K562 (cell line): ENCODE results near the gene ATP6V0A4. TPM values are rescaled to one million over a fixed set of nuclear protein-coding genes. Genes with fewer than 3 reads are reported as not detected.

Experiments used
- ATAC-seq: fragments of 200-7000 bp; cut with Tn5 transposase; 3 replicates; pipeline ENCODE4 v1.9.1; 2020; ENCODE audit warnings: moderate library complexity
- BruUV-seq: library from RNA; stranded (reverse); fragments of 400-500 nt; replicated peaks from 2 replicates; lab custom pipeline; 2021; lab: Mats Ljungman, UMichigan
- CTCF ChIA-PET: fragments of 300-600 bp; formaldehyde crosslinking; extraction: SDS; loops from one replicate; lab custom pipeline; 2021; ENCODE audit warnings: low intra/inter-chr PET ratio; lab: Yijun Ruan, JAX
- POLR2A ChIA-PET: fragments of 300-600, 350-650 bp; sonication (Branson Sonifier 250); formaldehyde crosslinking; extraction: SDS; loops from one replicate; lab custom pipeline; 2021; ENCODE audit warnings: antibody characterized with exemption, inconsistent platforms; lab: Yijun Ruan, JAX
- DNase-seq, 4 experiments: peaks; one replicate each; pipeline versions ENCODE4 v3.0.0 to v3.0.0-alpha.2; 2011 to 2018; ENCODE audit warnings: low spot score in 3 of 4, mixed read lengths in 3 of 4; ENCODE audit errors: extremely low read depth in 1 of 4
- FAIRE-seq: peaks from 2 replicates; lab custom pipeline; 2011; peaks lifted over from hg19 to GRCh38; lab: Jason Lieb, UNC
- H2AFZ ChIP-seq: 2 replicates; pipeline ENCODE4 v1.6.0; 2011; ENCODE audit warnings: low read depth, low read length, control low read depth, inconsistent platforms
- H3K27ac ChIP-seq: fragments of 200-600 bp; 3 replicates; pipeline ENCODE4 v1.8.0; 2011; ENCODE audit warnings: low read depth, mild to moderate bottlenecking, control low read depth, inconsistent platforms, low read length, moderate library complexity, mixed read lengths; ENCODE audit errors: extremely low read depth
- H3K27me3 ChIP-seq, 2 experiments: fragments of 300-600 bp in 1 of 2; 2 replicates in 1 of 2; 3 replicates in 1 of 2; pipeline versions ENCODE4 v1.6.0 to v1.8.0; 2011; ENCODE audit warnings: inconsistent platforms in 2 of 2, low read length in 2 of 2, mild to moderate bottlenecking in 1 of 2, mixed read lengths in 1 of 2, moderate library complexity in 1 of 2; ENCODE audit not compliant: control insufficient read depth in 2 of 2, insufficient read depth in 2 of 2
- H3K36me3 ChIP-seq: fragments of 300-600 bp; 3 replicates; pipeline ENCODE4 v1.8.0; 2011; ENCODE audit warnings: mild to moderate bottlenecking, low read length, inconsistent platforms; ENCODE audit not compliant: control insufficient read depth, insufficient read depth
- H3K4me1 ChIP-seq, 2 experiments: fragments of 200-600 bp in 1 of 2; replicated peaks in 1 of 2; 2 replicates in 1 of 2; 3 replicates in 1 of 2; pipeline versions ENCODE4 v1.5.1 to v1.8.0; 2011; ENCODE audit warnings: inconsistent platforms in 2 of 2, low read length in 2 of 2, mild to moderate bottlenecking in 1 of 2, mixed read lengths in 1 of 2, moderate library complexity in 1 of 2; ENCODE audit not compliant: control insufficient read depth in 2 of 2, insufficient read depth in 2 of 2
- H3K4me2 ChIP-seq: 2 replicates; pipeline ENCODE4 v1.6.1; 2011; ENCODE audit warnings: low read length, control low read depth, inconsistent platforms, mixed read lengths; ENCODE audit not compliant: insufficient read depth
- H3K4me3 ChIP-seq: fragments of 200-600 bp; sonication (generic), shearing (Covaris generic); 2 replicates; pipeline ENCODE4 v1.5.1; 2016; ENCODE audit warnings: control low read depth, inconsistent platforms
- H3K79me2 ChIP-seq: fragments of 200-600 bp; 3 replicates; pipeline ENCODE4 v1.8.0; 2011; ENCODE audit warnings: low read length, inconsistent platforms; ENCODE audit not compliant: control insufficient read depth, insufficient read depth
- H3K9ac ChIP-seq, 2 experiments: 2 replicates each; pipeline versions ENCODE4 v1.6.0 to v1.6.1; 2011; ENCODE audit warnings: low read depth in 2 of 2, low read length in 2 of 2, control low read depth in 1 of 2, inconsistent platforms in 1 of 2, mild to moderate bottlenecking in 1 of 2, mixed read lengths in 1 of 2; ENCODE audit not compliant: insufficient read depth in 1 of 2
- H3K9me1 ChIP-seq: one replicate; pipeline ENCODE4 v1.6.0; 2011; ENCODE audit warnings: inconsistent platforms, mild to moderate bottlenecking, low read length, moderate library complexity; ENCODE audit not compliant: control insufficient read depth, insufficient read depth
- H3K9me3 ChIP-seq: replicated peaks from 2 replicates; pipeline ENCODE4 v1.5.1; 2011; ENCODE audit warnings: low read depth, low read length, inconsistent platforms; ENCODE audit not compliant: control insufficient read depth, insufficient read depth
- H4K20me1 ChIP-seq: replicated peaks from 2 replicates; pipeline ENCODE4 v1.6.1; 2011; ENCODE audit warnings: low read length, inconsistent platforms, mixed read lengths; ENCODE audit not compliant: control insufficient read depth, insufficient read depth
- JUNB ChIP-seq: fragments of 450-650 bp; formaldehyde crosslinking; conservative IDR thresholded peaks from 2 replicates; pipeline ENCODE4 v1.4.0; 2020; ENCODE audit warnings: mild to moderate bottlenecking
- NCOA1 ChIP-seq: fragments of 450-650 bp; IDR thresholded peaks from 2 replicates; pipeline ENCODE4 v1.6.1; 2016; ENCODE audit warnings: low read depth
- NUFIP1 ChIP-seq: fragments of 450-650 bp; IDR thresholded peaks from 2 replicates; pipeline ENCODE4 v1.6.1; 2018; ENCODE audit not compliant: partially characterized antibody
- PKNOX1 ChIP-seq: fragments of 450-650 bp; IDR thresholded peaks from 2 replicates; pipeline ENCODE4 v1.6.1; 2016
- ZBTB17 ChIP-seq: fragments of 450-650 bp; formaldehyde crosslinking; IDR thresholded peaks from 2 replicates; pipeline ENCODE4 v1.4.0; 2020; ENCODE audit warnings: mild to moderate bottlenecking
- WGBS: fragments of 100-300 bp; shearing (Covaris generic); methylation state at CpG from one replicate; pipeline ENCODE4 v1.1.6; 2016; ENCODE audit warnings: low coverage, mixed read lengths; ENCODE audit not compliant: insufficient coverage; ENCODE audit errors: missing lambda C conversion rate; 5-methylcytosine and 5-hydroxymethylcytosine counted together
- in situ Hi-C: fragments of 300-500 bp; cut with MboI; formaldehyde crosslinking; loops from 4 replicates; pipeline ENCODE4 v1.15.0; 2018; ENCODE audit warnings: inconsistent platforms, mixed read lengths
- intact Hi-C: fragments of 100-400 bp; cut with micrococcal nuclease; formaldehyde crosslinking; loops from 2 replicates; pipeline ENCODE4 v1.14.2; 2022
- polyA plus RNA-seq, 8 experiments: library from polyadenylated mRNA; depleted of rRNA in 4 of 8; stranded (reverse) in 5 of 8; unstranded in 3 of 8; fragments of >200 nt; fragmentation: Nextera tagmentation in 2 of 8; fragmentation: Illumina TruSeq in 1 of 8; extraction: Ambion mirVana in 2 of 8; extraction: Trizol in 1 of 8; gene quantifications; 2 replicates each; pipeline versions ENCODE4 v1.2.1 to v1.2.3, GENCODE V29; 2011 to 2014; ENCODE audit warnings: inconsistent platforms in 1 of 8, missing spikeins in 1 of 8
- total RNA-seq, 7 experiments: library from RNA; depleted of rRNA in 6 of 7; stranded (reverse); fragments of >200 nt in 6 of 7; fragmentation: Illumina TruSeq in 2 of 7; extraction: Trizol in 2 of 7; gene quantifications; 2 replicates each; pipeline versions ENCODE4 v1.2.1 to v1.2.3, GENCODE V29; 2011 to 2021; ENCODE audit warnings: low replicate concordance in 1 of 7
- TF ChIP-seq, protein P1 (sequence below): fragments of 450-650 bp; IDR thresholded peaks from 2 replicates; pipeline ENCODE4 v1.7.1; 2018; ENCODE audit warnings: mild to moderate bottlenecking, low read depth; ENCODE audit not compliant: partially characterized antibody
- TF ChIP-seq, protein P2 (sequence below): fragments of 450-650 bp; IDR thresholded peaks from 2 replicates; pipeline ENCODE4 v1.6.1; 2017; ENCODE audit warnings: mild to moderate bottlenecking, moderate library complexity

ATP6V0A4 gene
- total and polyA plus RNA-seq, 9 of the 15 experiments (the other 6 are each of a cell fraction or from before 2014, with no cell fraction given), result 0.03 TPM; not detected in 8

DNA sequence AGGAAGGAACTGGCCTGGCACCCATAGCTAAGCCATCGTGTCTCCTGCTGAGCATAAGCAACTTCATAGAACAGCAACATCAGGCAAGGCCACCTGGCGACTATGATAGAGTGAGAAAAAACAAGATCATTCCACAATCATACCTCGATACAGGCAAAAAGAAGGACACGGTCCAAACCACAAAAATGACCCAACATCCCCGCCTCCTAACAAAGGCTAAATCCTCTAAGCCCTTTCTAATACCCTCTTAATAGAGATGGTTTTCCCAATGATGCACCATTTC is 56.6 kb downstream of the ATP6V0A4 start:
- FAIRE-seq, result no peak
- H3K27me3 ChIP-seq, result peaks cover 0 to 12% of the 10 kb centered on the region in 2 experiments; a peak in 2 of 5 replicates
- no peak overlapping the region for H2AFZ ChIP-seq
- no peaks in the 10 kb centered on the region for H3K4me1 ChIP-seq
- in situ Hi-C loops (no loop called here), intact Hi-C loops (no loop called here)
- POLR2A ChIA-PET, result no interaction called here
- no peak overlapping the region for H3K4me3 ChIP-seq
- H3K9me1 ChIP-seq, result no peaks in the 10 kb centered on the region
- no peak overlapping the region for H3K9ac ChIP-seq
- H3K4me2 ChIP-seq, result no peak overlapping the region
- BruUV-seq, result no TSS peak
- 0 out of 2 replicates have a peak, but pooled peaks cover 3% of the 10 kb centered on the region for H3K9me3 ChIP-seq
- no peaks in the 10 kb centered on the region for H3K79me2 ChIP-seq
- no peak for ATAC-seq
- no peak overlapping the region for H3K27ac ChIP-seq
- CTCF ChIA-PET, result no interaction called here
- WGBS, result 2% methylated on average over 5 of the region's 5 CpGs
- no peaks in the 10 kb centered on the region for H3K36me3 ChIP-seq
- TF ChIP-seq, protein P1, sequence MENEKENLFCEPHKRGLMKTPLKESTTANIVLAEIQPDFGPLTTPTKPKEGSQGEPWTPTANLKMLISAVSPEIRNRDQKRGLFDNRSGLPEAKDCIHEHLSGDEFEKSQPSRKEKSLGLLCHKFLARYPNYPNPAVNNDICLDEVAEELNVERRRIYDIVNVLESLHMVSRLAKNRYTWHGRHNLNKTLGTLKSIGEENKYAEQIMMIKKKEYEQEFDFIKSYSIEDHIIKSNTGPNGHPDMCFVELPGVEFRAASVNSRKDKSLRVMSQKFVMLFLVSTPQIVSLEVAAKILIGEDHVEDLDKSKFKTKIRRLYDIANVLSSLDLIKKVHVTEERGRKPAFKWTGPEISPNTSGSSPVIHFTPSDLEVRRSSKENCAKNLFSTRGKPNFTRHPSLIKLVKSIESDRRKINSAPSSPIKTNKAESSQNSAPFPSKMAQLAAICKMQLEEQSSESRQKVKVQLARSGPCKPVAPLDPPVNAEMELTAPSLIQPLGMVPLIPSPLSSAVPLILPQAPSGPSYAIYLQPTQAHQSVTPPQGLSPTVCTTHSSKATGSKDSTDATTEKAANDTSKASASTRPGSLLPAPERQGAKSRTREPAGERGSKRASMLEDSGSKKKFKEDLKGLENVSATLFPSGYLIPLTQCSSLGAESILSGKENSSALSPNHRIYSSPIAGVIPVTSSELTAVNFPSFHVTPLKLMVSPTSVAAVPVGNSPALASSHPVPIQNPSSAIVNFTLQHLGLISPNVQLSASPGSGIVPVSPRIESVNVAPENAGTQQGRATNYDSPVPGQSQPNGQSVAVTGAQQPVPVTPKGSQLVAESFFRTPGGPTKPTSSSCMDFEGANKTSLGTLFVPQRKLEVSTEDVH, result no peak
- TF ChIP-seq NUFIP1 (no peak), JUNB (CRISPR knock-in tag) (no peak), PKNOX1 (no peak), ZBTB17 (no peak), NCOA1 (no peak)
- TF ChIP-seq, protein P2, sequence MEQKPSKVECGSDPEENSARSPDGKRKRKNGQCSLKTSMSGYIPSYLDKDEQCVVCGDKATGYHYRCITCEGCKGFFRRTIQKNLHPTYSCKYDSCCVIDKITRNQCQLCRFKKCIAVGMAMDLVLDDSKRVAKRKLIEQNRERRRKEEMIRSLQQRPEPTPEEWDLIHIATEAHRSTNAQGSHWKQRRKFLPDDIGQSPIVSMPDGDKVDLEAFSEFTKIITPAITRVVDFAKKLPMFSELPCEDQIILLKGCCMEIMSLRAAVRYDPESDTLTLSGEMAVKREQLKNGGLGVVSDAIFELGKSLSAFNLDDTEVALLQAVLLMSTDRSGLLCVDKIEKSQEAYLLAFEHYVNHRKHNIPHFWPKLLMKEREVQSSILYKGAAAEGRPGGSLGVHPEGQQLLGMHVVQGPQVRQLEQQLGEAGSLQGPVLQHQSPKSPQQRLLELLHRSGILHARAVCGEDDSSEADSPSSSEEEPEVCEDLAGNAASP, result no peak
- no peaks in the 10 kb centered on the region for H4K20me1 ChIP-seq
- no peak for DNase-seq
